MM.1S (cell line): ENCODE results near the gene LMO1.

Experiments
- DNase-seq: peaks from one replicate; pipeline ENCODE4 v3.0.0-alpha.2; 2015
- H2AFZ ChIP-seq: fragments of 300-600 bp; sonication (generic); 2 replicates; pipeline ENCODE4 v1.6.0; 2016; ENCODE audit warnings: antibody characterized with exemption, low read length
- H3F3A ChIP-seq: fragments of 300-600 bp; sonication (generic); 2 replicates; pipeline ENCODE4 v1.6.1; 2016; ENCODE audit warnings: mild to moderate bottlenecking, antibody characterized with exemption, low read length, moderate library complexity, mixed read lengths; ENCODE audit not compliant: insufficient read depth
- H3K27ac ChIP-seq: fragments of 300-600 bp; sonication (generic); 2 replicates; pipeline ENCODE4 v1.5.1; 2016; ENCODE audit warnings: mild to moderate bottlenecking, low read length
- H3K27me3 ChIP-seq: fragments of 300-600 bp; sonication (generic); replicated peaks from 2 replicates; pipeline ENCODE4 v1.6.0; 2016; ENCODE audit warnings: low read length; ENCODE audit not compliant: insufficient read depth
- H3K36me3 ChIP-seq: fragments of 300-600 bp; sonication (generic); replicated peaks from 2 replicates; pipeline ENCODE4 v1.6.1; 2016; ENCODE audit warnings: mild to moderate bottlenecking, low read length, mixed read lengths; ENCODE audit not compliant: insufficient read depth
- H3K4me1 ChIP-seq: fragments of 300-600 bp; sonication (generic); 2 replicates; pipeline ENCODE4 v1.6.1; 2016; ENCODE audit warnings: low read length, mixed read lengths
- H3K4me2 ChIP-seq: fragments of 300-600 bp; sonication (generic); 2 replicates; pipeline ENCODE4 v1.6.0; 2016; ENCODE audit warnings: low read depth, low read length
- H3K4me3 ChIP-seq: fragments of 300-600 bp; sonication (generic); 2 replicates; pipeline ENCODE4 v1.5.1; 2016; ENCODE audit warnings: low read length, mixed read lengths
- H3K79me2 ChIP-seq: fragments of 300-600 bp; sonication (generic); 2 replicates; pipeline ENCODE4 v1.6.1; 2016; ENCODE audit warnings: mixed run types, low read length, mixed read lengths
- H3K9ac ChIP-seq: fragments of 300-600 bp; sonication (generic); 2 replicates; pipeline ENCODE4 v1.6.1; 2016; ENCODE audit warnings: low read length, mixed read lengths
- H3K9me2 ChIP-seq: fragments of 300-600 bp; sonication (generic); replicated peaks from 2 replicates; pipeline ENCODE4 v1.6.1; 2016; ENCODE audit warnings: mild to moderate bottlenecking, low read length, mixed read lengths; ENCODE audit not compliant: insufficient read depth
- H3K9me3 ChIP-seq: fragments of 300-600 bp; sonication (generic); replicated peaks from 2 replicates; pipeline ENCODE4 v1.6.1; 2016; ENCODE audit warnings: mild to moderate bottlenecking, low read length, mixed read lengths; ENCODE audit not compliant: insufficient read depth
- H4K20me1 ChIP-seq: fragments of 300-600 bp; sonication (generic); 2 replicates; pipeline ENCODE4 v1.6.1; 2016; ENCODE audit warnings: mild to moderate bottlenecking, low read length, moderate library complexity, mixed read lengths; ENCODE audit not compliant: insufficient read depth
- CTCF ChIP-seq: fragments of 300-600 bp; sonication (generic); IDR thresholded peaks from 2 replicates; pipeline ENCODE4 v1.5.1; 2016; ENCODE audit warnings: antibody characterized with exemption, low read length, mixed read lengths
- EZH2 ChIP-seq: fragments of 300-600 bp; sonication (generic); optimal IDR thresholded peaks from 2 replicates; pipeline ENCODE3; 2017; ENCODE audit warnings: low read depth, mild to moderate bottlenecking, antibody characterized with exemption, low read length, mixed read lengths
- EZH2phosphoT487 ChIP-seq: fragments of 300-600 bp; sonication (generic); IDR thresholded peaks from 2 replicates; pipeline ENCODE4 v1.6.1; 2018; ENCODE audit warnings: antibody characterized with exemption, low read length

The LMO1 gene

GRCh38 chr11:8293171-8293570 is 29.5 kb upstream of the LMO1 start:
- Histone ChIP-seq H3K4me1 (no peaks in the 10 kb centered on the region), H2AFZ (no peak overlapping the region), H3K9me3 (no peaks in the 10 kb centered on the region), H3K9ac (no peak overlapping the region), H3K9me2 (no peaks in the 10 kb centered on the region), H3K36me3 (no peaks in the 10 kb centered on the region), H3K4me2 (no peak overlapping the region), H3K79me2 (no peaks in the 10 kb centered on the region), H3F3A (no peaks in the 10 kb centered on the region), H4K20me1 (no peaks in the 10 kb centered on the region), H3K27ac (no peak overlapping the region), H3K4me3 (no peak overlapping the region), H3K27me3 (no peaks in the 10 kb centered on the region)
- TF ChIP-seq EZH2 (no peak), EZH2phosphoT487 (no peak), CTCF (no peak)
- DNase-seq: no peak

- no peak overlapping the region for H3K27ac ChIP-seq
- DNase-seq: no peak
- H3F3A ChIP-seq: no peaks in the 10 kb centered on the region
- H3K79me2 ChIP-seq: no peaks in the 10 kb centered on the region
- no peaks in the 10 kb centered on the region for H3K27me3 ChIP-seq
- no peaks in the 10 kb centered on the region for H3K4me1 ChIP-seq
- H3K9ac ChIP-seq: no peak overlapping the region
- TF ChIP-seq EZH2phosphoT487: no peak
- no peak for TF ChIP-seq EZH2
- no peak for TF ChIP-seq CTCF
- no peak overlapping the region for H3K4me3 ChIP-seq
- no peaks in the 10 kb centered on the region for H3K36me3 ChIP-seq
- H3K9me3 ChIP-seq: no peaks in the 10 kb centered on the region
- no peaks in the 10 kb centered on the region for H4K20me1 ChIP-seq
- no peak overlapping the region for H3K4me2 ChIP-seq
- H2AFZ ChIP-seq: no peak overlapping the region
- no peaks in the 10 kb centered on the region for H3K9me2 ChIP-seq
These were observed 28.7 kb upstream of the LMO1 start for GRCh38 chr11:8292351-8292750.

GRCh38 chr11:8291421-8292350 is 28.0 kb upstream of the LMO1 start:
- Histone ChIP-seq H3K79me2 (no peaks in the 10 kb centered on the region), H2AFZ (no peak overlapping the region), H3K9me2 (no peaks in the 10 kb centered on the region), H3F3A (no peaks in the 10 kb centered on the region), H4K20me1 (no peaks in the 10 kb centered on the region), H3K4me2 (no peak overlapping the region), H3K36me3 (no peaks in the 10 kb centered on the region), H3K9me3 (no peaks in the 10 kb centered on the region), H3K27ac (no peak overlapping the region), H3K4me3 (no peak overlapping the region), H3K9ac (no peak overlapping the region), H3K27me3 (no peaks in the 10 kb centered on the region), H3K4me1 (no peaks in the 10 kb centered on the region)
- DNase-seq: no peak
- TF ChIP-seq EZH2phosphoT487: no peak
- no peak for TF ChIP-seq CTCF
- TF ChIP-seq EZH2: no peak
